Left cardiac atrium (tissue), 4 donors: ENCODE results near the gene KCNQ5. TPM values are rescaled to one million over a fixed set of nuclear protein-coding genes. Genes with fewer than 3 reads are reported as not detected.
"Not testable (repeated sequence)": the region's sequence is repeated elsewhere in the genome, so short reads cannot be mapped to it uniquely, and the experiment has no call there.

Experiments used
- ATAC-seq, 2 donors: fragments of 200-7000 bp; cut with Tn5 transposase; one replicate each; pipeline ENCODE4 v1.9.1; 2020; ENCODE audit warnings: mild to moderate bottlenecking in 2 of 2, moderate library complexity in 2 of 2
- DNase-seq: peaks from one replicate; pipeline ENCODE4 v3.0.0-alpha.2; 2020
- intact Hi-C, 2 donors: fragments of 100-400 bp; cut with DNase I; formaldehyde crosslinking; loops; one replicate each; pipeline versions ENCODE4 v1.14.1 to v1.15.1; 2022 to 2023
- total RNA-seq, 2 donors: library from RNA; stranded (reverse); fragmentation: NEBNext Ultra II Directional; extraction: Animal tissue kit (Norgen Biotek cat#: 25700); gene quantifications; one replicate each; pipeline ENCODE4 v1.2.1, GENCODE V29; 2021
- donor health status: DM: no; HTN: yes; CAD: no.
- donor health status: DM: no; HTN: yes; CAD: no; lungs with severe emphysema.
- donor health status: DM: yes; HTN: yes; CAD: no.
- donor health status: Dilated cardiomyopathy.

KCNQ5 gene
- total RNA-seq, 2 donors from 2014 or later: 0.16 to 0.44 TPM

- DNase-seq (no peak), ATAC-seq (peak in 1 of 2 donors; percentile 56)
- intact Hi-C loops: no loop called here
Observed at GRCh38 chr6:72953971-72954381, 332.1 kb downstream of the KCNQ5 start.

- no peak for DNase-seq
- intact Hi-C loops: no loop called here
Observed at GRCh38 chr6:72954716-72955115, 332.9 kb downstream of the KCNQ5 start.

DNA sequence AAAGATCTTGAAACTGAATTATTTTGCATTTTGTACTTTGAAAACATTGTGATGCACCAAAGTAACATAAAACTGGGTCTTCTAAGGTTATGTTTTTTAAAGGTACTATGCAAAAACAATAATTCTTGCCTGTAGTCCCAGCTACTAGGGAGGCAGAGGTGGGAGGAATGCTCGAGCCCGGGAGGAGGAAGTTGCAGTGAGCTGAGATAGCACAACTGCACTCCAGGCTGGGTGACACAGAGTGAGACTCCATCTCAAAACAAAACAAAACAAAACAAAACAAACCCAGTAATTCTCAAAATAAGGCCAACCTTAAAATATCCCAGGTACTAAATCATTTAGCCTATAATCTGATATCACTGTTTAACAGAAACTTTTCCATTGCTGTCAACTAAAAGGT, 333.8 kb downstream of the KCNQ5 start:
- DNase-seq (no peak), ATAC-seq (peak in 1 of 2 donors; percentile 25)
- intact Hi-C loops: no loop called here

More at GRCh38 chr6:72954716-72955115, 332.9 kb downstream of the KCNQ5 start:
- no peak for ATAC-seq

- ATAC-seq: no peak
- intact Hi-C loops: no loop called here
- no peak for DNase-seq
Observed at GRCh38 chr6:72956272-72956671, 334.4 kb downstream of the KCNQ5 start.

- ATAC-seq: peak in 1 of 2 donors; percentile 24
- intact Hi-C loops: no loop called here
Observed at GRCh38 chr6:72959821-72960220, 338.0 kb downstream of the KCNQ5 start.

GRCh38 chr6:72963946-72964345, 342.1 kb downstream of the KCNQ5 start:
- intact Hi-C loops: no loop called here
- ATAC-seq (no peak), DNase-seq (no peak)

More at GRCh38 chr6:72959821-72960220, 338.0 kb downstream of the KCNQ5 start:
- DNase-seq: no peak

- intact Hi-C loops: no loop called here
- ATAC-seq (no peak), DNase-seq (no peak)
Observed at GRCh38 chr6:72966628-72967280, 344.9 kb downstream of the KCNQ5 start.

- ATAC-seq (no peak), DNase-seq (no peak)
- intact Hi-C loops: no loop called here
Observed at GRCh38 chr6:72967329-72967728, 345.5 kb downstream of the KCNQ5 start.

GRCh38 chr6:72968704-72969103, 346.8 kb downstream of the KCNQ5 start:
- peak in 1 of 2 donors; percentile 34 for ATAC-seq
- intact Hi-C loops: no loop called here

GRCh38 chr6:72969666-72970065, 347.8 kb downstream of the KCNQ5 start:
- ATAC-seq: no peak

More at GRCh38 chr6:72968704-72969103, 346.8 kb downstream of the KCNQ5 start:
- no peak for DNase-seq

DNA sequence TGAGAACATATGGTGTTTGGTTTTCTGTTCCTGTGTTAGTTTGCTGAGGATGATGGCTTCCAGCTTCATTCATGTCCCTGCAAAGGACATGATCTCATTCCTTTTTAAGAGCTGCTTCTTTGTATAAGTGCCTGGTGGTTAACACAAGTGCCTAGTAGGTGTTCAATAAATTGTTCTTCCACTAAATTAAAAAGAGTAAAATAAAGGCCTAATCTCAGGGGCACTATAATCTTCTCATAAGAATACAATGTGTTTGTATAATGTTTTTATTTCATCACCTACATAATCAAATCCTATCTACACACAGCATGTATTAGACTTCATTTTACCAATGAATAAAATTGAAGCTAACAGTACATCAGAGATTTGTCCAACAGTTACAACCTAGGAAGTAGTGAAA, 350.7 kb downstream of the KCNQ5 start:
- intact Hi-C loops: no loop called here
- DNase-seq (no peak), ATAC-seq (no peak)

More at GRCh38 chr6:72969666-72970065, 347.8 kb downstream of the KCNQ5 start:
- intact Hi-C loops: no loop called here
- no peak for DNase-seq

DNA sequence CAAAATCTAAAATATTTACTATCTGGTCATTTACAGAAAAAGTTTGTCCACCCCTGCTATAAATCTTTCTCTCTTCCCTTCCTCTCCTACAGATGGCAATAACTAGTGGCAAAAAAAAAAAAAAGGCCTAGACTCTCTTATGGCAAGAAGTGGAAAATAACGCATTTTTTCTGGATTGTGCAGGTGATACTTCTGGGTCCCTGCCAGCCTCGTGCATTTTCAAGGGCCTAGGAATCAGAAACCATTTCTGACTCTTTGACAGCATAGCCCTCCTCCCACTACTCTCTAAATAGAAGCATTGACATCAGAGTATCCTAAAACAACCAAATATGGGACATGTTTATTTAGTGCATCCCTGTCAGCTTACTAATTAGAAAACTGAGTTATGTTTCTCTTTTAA, 352.4 kb downstream of the KCNQ5 start:
- no peak for ATAC-seq
- intact Hi-C loops: no loop called here
- no peak for DNase-seq

DNA sequence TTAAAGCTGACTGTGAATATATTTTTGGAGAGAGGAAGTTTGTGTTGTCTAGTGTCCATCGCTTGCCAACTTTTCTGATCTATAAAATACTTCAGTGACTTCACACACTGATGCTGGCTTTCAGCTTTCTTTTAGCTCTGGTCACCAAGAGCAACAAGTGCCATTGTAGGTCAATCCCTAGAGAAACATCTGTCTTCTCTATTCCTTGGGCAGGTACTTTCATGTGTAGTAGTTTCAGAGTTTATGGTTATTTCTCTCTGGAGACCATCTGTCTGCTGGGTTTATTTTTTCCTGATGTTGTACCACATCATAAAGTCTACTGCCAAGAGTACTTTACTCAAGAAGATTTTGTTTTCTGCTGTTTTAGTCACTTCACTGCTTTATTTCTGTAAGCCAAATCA, 353.5 kb downstream of the KCNQ5 start:
- ATAC-seq (no peak), DNase-seq (no peak)

DNA sequence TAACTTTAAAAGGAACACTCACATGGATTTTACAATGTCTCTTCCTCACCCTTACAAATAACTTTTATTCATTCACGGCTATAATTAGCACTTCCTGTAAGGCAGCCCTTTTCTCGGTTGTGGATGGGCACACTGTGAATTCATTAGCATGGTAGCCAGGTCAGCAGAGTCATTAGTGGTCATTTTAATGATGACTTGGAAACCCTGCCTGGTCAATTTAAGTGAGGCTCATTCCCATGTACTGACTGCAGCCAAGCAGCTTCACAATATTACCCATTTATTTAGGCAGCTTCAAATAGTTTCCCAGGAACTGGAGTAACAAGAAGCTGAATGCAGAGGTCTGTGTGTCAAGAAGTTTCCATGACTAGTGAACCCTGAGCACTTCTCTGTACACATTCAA, 354.6 kb downstream of the KCNQ5 start:
- intact Hi-C loops: no loop called here
- DNase-seq (no peak), ATAC-seq (no peak)

More for the DNA sequence above, 353.5 kb downstream of the KCNQ5 start:
- intact Hi-C loops: no loop called here

DNA sequence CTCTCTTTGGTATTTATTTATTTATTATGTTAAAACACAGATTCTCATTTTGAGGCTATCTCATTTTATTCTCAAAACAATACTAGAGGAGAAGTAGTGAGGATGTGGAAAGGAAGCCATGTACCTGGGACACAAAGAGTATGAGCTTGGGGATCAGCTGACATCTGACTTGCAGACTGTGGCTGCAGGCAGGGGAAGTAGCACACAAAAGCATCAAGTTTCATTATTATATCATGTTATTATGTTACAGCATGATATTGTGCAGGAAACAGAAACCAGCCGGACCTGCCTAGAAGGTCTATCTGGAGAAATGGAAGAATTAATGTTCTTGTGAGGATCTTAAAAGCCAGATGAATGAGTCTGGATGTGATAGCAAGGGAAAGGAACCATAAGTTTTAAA, 355.2 kb downstream of the KCNQ5 start:
- no peak for DNase-seq
- no peak for ATAC-seq
- intact Hi-C loops: no loop called here

GRCh38 chr6:72978808-72979207, 356.9 kb downstream of the KCNQ5 start:
- intact Hi-C loops, DNase-seq, ATAC-seq: not testable (repeated sequence)

DNA sequence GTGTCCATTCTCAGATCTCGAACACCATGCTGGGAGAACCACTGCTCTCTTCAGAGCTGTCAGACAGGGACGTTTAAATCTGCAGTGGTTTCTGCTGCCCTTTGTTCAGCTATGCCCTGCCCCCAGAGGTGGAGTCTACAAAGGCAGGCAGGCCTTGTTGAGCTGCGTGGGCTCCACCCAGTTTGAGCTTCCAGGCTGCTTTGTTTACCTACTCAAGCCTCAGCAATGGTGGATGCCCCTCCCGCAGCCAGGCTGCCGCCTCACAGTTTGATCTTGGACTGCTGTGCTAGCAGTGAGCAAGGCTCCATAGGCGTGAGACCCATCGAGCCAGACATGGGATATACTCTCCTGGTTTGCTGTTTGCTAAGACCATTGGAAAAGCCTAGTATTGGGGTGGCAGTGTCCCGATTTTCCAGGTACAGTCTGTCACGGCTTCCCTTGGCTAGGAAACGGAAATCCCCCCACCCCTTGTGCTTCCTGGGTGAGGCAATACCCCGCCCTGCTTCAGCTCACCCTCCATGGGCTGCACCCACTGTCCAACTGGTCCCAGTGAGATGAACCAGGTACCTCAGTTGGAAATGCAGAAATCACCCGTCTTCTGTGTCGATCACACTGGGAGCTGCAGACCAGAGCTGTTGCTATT, 362.4 kb downstream of the KCNQ5 start:
- DNase-seq, ATAC-seq, intact Hi-C loops: not testable (repeated sequence)

DNA sequence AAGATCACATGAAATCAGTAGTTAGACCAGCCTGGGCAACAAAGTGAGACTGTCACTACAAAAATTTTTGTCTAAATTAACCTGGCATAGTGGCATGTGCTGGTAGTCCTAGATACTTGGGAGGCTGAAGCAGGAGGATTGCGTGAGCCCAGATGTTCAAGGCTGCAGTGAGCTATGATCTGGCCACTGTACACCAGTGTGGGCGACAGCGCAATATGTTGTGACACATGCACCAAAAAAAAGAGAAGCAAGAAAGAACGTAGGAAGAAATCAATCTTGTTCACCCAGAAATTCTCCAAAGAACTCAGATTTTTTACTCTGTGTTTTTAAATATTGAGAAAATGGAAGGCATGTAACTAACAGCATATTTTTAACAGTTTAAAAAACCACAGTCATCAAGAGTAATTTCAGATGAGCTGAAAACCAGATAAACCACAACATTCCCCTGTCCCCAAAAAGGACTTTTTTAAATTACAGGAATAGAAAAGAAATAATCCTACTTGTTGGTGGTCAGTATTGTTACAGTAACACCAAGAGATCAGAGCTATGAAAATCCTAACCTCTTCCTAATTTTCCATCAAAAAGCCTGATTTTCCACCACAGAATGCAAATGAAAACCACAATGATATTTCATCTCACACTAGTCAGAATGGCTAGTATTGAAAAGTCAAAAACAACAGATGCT, 363.3 kb downstream of the KCNQ5 start:
- intact Hi-C loops: no loop called here
- no peak for DNase-seq

GRCh38 chr6:72987301-72987700, 365.4 kb downstream of the KCNQ5 start:
- ATAC-seq (no peak), DNase-seq (no peak)
- intact Hi-C loops: no loop called here

More for the DNA sequence above, 363.3 kb downstream of the KCNQ5 start:
- ATAC-seq: no peak

DNA sequence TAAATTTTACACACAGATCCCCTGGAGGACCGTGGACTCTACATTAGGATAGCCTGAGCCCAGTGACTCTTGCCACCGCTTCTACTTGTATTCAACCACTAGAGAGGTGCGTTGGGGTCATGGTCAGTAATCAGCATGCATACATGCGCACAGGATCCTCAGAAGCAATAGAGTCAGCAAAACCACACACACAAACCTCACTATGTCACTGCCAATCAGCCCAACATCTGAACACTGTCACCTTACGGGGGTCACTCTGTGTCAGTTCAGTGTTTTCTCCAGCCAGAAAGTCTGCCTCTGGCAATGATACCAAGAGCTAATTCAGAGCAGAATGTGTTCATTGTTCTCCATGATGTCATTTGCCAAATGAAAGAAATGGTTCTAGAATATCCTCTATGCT, 378.1 kb downstream of the KCNQ5 start:
- no peak for DNase-seq
- no peak for ATAC-seq
- intact Hi-C loops: no loop called here
